ENCODE data around the gene BHLHA15. TPM values are rescaled to one million over a fixed set of nuclear protein-coding genes. Genes with fewer than 3 reads are reported as not detected.
A peak's percentile ranks its signal among the peaks of the same experiment; 100 is the strongest.

BHLHA15 gene
- total and polyA plus RNA-seq, 2 experiments from 2014 or later, result 0.39 to 2.3 TPM

DNA sequence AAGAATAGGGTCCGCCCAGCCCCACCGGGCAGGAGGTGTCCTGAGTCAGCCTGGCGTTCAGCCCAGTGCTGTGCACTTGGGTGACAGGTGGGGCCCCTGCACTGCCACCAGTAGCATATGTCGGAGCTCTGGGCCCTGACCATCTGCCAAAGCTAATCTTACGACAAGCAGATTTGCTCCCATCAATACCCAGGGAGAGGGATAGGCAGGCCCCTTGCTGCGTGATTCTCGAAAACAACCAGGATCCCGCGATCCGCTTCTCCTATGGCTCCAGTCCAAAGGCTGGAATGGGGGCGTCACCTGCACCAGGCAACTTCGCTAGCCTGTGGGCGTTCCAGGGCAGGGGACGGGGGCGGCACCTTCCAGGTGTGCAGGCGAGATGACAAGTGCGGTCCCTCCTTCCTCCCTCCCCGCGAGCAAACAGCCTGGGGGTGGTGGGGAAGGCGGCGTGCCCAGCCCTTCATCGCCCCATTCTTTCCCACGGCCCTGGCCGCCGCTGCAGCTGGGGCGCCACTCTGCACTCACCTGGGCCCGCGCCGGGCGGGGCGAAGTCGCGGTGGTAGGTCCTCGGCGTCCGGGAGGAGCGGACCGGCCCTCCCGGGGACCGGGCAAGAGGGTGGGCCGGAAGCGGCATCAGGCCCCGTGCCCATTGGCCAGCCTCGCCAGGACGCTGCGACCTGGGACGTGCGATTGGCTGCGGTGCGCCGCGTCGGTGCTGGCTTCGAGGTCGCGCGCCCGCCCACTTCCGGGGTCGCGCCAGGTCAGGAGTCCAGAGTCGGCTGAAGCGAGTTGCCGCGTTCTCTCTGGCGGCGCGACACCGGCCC is 40.6 kb downstream of the BHLHA15 start, which contains the start of gene TECPR1:
Gene TECPR1, minus strand, starts transcription at position 632 of the 824 bp plus-strand sequence. CDS start 6,086 bp downstream, outside the sequence.
- Histone ChIP-seq H3K4me3 (peak within 1 kb of the TSS; percentile 94), H3K27ac (peak within 1 kb of the TSS; percentile 85), H4K20me1 (ENCODE audit: insufficient read depth, poor library complexity, severe bottlenecking) (no peaks in the 10 kb centered on the region), H2AFZ (peak within 1 kb of the TSS; percentile 82), H3K9me3 (ENCODE audit: low read depth) (no peaks in the 10 kb centered on the region), H3K79me2 (peaks cover 36% of the 10 kb centered on the region), H3K4me1 (ENCODE audit: insufficient read depth) (peaks cover 13% of the 10 kb centered on the region), H3K27me3 (no peaks in the 10 kb centered on the region), H3K4me2 (peak within 1 kb of the TSS; percentile 90), H3K36me3 (replicated peaks; ENCODE audit: insufficient read depth, low read depth) (no peaks in the 10 kb centered on the region), H3K9me2 (replicated peaks; ENCODE audit: insufficient read depth) (no peaks in the 10 kb centered on the region)
- DNase-seq (ENCODE audit: low spot score), result peak; percentile 97
- WGBS (ENCODE audit: low lambda C conversion rate, missing lambda C conversion rate), result 2% methylated on average over 54 of the region's 69 CpGs
- TF ChIP-seq CTCF (IDR thresholded peaks at IDR 0.05; ENCODE audit: poor library complexity), result no peak
- TF ChIP-seq EZH2phosphoT487 (IDR thresholded peaks at IDR 0.05; ENCODE audit: low read depth, severe bottlenecking, unreplicated experiment), result no peak
- no peak for TF ChIP-seq EZH2 (IDR thresholded peaks at IDR 0.05; ENCODE audit: borderline replicate concordance)

GRCh38 chr7:98252425-98253054 is 41.3 kb downstream of the BHLHA15 start:
- Histone ChIP-seq H3K9me2 (replicated peaks; ENCODE audit: insufficient read depth) (no peaks in the 10 kb centered on the region), H3K36me3 (replicated peaks; ENCODE audit: insufficient read depth, low read depth) (no peaks in the 10 kb centered on the region), H3K4me1 (ENCODE audit: insufficient read depth) (peaks cover 13% of the 10 kb centered on the region), H3K4me3 (peak overlapping the region; percentile 94), H3K79me2 (peaks cover 36% of the 10 kb centered on the region), H3K27me3 (no peaks in the 10 kb centered on the region), H3K9me3 (ENCODE audit: low read depth) (no peaks in the 10 kb centered on the region), H3K4me2 (peak overlapping the region; percentile 90), H4K20me1 (ENCODE audit: insufficient read depth, poor library complexity, severe bottlenecking) (no peaks in the 10 kb centered on the region), H3K27ac (peak overlapping the region; percentile 78), H2AFZ (peak overlapping the region; percentile 58)
- DNase-seq (ENCODE audit: low spot score), result no peak
- TF ChIP-seq EZH2 (IDR thresholded peaks at IDR 0.05; ENCODE audit: borderline replicate concordance) (no peak), CTCF (IDR thresholded peaks at IDR 0.05; ENCODE audit: poor library complexity) (no peak), EZH2phosphoT487 (IDR thresholded peaks at IDR 0.05; ENCODE audit: low read depth, severe bottlenecking, unreplicated experiment) (no peak)
- 18% methylated on average over 31 of the region's 32 CpGs for WGBS (ENCODE audit: low lambda C conversion rate, missing lambda C conversion rate)

DNA sequence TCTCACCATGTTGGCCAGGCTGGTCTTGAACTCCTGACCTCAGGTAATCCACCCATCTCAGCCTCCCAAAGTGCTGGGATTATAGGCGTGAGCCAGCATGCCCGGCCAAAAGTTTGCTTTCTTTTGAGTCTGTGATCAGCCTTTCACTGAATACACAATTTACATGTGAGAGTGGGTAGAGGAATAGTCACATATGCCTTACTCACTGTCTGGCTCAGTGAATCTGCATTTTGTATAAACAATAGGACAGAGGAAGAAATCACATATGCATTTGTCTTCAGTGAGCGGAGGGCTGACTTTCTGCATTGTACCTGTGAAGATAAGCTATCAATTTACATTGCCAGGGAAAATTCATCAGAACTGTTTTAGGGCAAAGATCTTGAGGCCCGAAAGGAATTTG is 43.3 kb downstream of the BHLHA15 start:
- TF ChIP-seq EZH2 (IDR thresholded peaks at IDR 0.05; ENCODE audit: borderline replicate concordance), result no peak
- TF ChIP-seq CTCF (IDR thresholded peaks at IDR 0.05; ENCODE audit: poor library complexity), result no peak
- TF ChIP-seq EZH2phosphoT487 (IDR thresholded peaks at IDR 0.05; ENCODE audit: low read depth, severe bottlenecking, unreplicated experiment), result no peak
- Histone ChIP-seq H3K9me2 (replicated peaks; ENCODE audit: insufficient read depth) (no peaks in the 10 kb centered on the region), H3K27ac (no peak overlapping the region), H3K27me3 (no peaks in the 10 kb centered on the region), H2AFZ (no peak overlapping the region), H3K4me2 (no peak overlapping the region), H3K4me3 (no peak overlapping the region), H3K4me1 (ENCODE audit: insufficient read depth) (peaks cover 13% of the 10 kb centered on the region), H3K9me3 (ENCODE audit: low read depth) (no peaks in the 10 kb centered on the region), H3K36me3 (replicated peaks; ENCODE audit: insufficient read depth, low read depth) (no peaks in the 10 kb centered on the region), H3K79me2 (peaks cover 33% of the 10 kb centered on the region), H4K20me1 (ENCODE audit: insufficient read depth, poor library complexity, severe bottlenecking) (no peaks in the 10 kb centered on the region)
- DNase-seq (ENCODE audit: low spot score), result no peak
- WGBS (ENCODE audit: low lambda C conversion rate, missing lambda C conversion rate), result 91% methylated on average over 4 of the region's 4 CpGs

All from hepatocyte (in vitro differentiated cells).